ENCODE measurements around the gene CYP26B1. TPM values are rescaled to one million over a fixed set of nuclear protein-coding genes. Genes with fewer than 3 reads are reported as not detected.
A peak's percentile ranks its signal among the peaks of the same experiment; 100 is the strongest.

CYP26B1 gene
- total and polyA plus RNA-seq, 2 of the 8 experiments (the other 6 are each of a cell fraction or from before 2014, with no cell fraction given) = 0.06 to 0.69 TPM

DNA sequence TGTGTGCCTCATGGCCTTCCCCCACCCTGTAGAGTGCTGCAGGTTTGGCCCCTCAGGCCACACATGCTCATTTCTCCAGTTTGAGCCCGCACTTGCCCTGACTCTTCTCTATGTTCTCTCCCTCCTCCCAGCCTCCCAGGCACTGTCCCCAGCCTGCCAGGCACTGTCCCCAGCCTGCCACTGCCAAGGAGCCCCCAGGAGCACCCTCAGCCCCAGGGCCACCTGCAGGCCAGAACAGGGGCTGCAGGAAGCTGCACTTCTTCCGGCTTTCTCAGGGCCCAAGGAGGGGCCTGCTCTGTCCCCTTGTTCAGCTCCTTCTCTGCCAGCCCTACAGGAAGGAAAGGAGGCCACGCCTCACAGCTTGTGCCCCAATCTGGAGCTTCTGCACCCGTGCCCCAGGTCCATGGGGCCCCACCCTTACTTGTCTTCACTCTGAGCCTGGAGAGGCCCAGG lies 31.6 kb downstream of the CYP26B1 start:
- Histone ChIP-seq H3K9ac (replicated peaks in 1 of 4; ENCODE audit: extremely low read depth in 1 of 4, low read depth in 3 of 4, low read length in 3 of 4) (no peak overlapping the region), H3K79me2 (ENCODE audit: control insufficient read depth in 1 of 2, insufficient read depth in 2 of 2, low read length in 2 of 2) (no peaks in the 10 kb centered on the region), H2BK120ac (replicated peaks; ENCODE audit: low read depth, low read length) (no peak overlapping the region), H4K20me1 (replicated peaks in 1 of 2; ENCODE audit: control insufficient read depth in 1 of 2, insufficient read depth in 2 of 2, low read length in 2 of 2) (no peaks in the 10 kb centered on the region), H3K14ac (ENCODE audit: insufficient read length) (no peak overlapping the region), H2BK5ac (ENCODE audit: low read depth, low read length) (no peak overlapping the region), H2BK15ac (ENCODE audit: low read length) (no peak overlapping the region), H3K56ac (replicated peaks; ENCODE audit: insufficient read length, low read depth, low read length) (no peak overlapping the region), H3K23me2 (ENCODE audit: low read depth, low read length) (no peaks in the 10 kb centered on the region), H4K5ac (ENCODE audit: insufficient read length, low read depth, low read length) (no peak overlapping the region), H2AFZ (ENCODE audit: low read length) (no peak overlapping the region), H4K8ac (ENCODE audit: extremely low read depth, insufficient read depth, low read length) (peak overlapping the region; percentile 82; the same call in 1 of the 2 replicates), H3K23ac (ENCODE audit: insufficient read length) (no peak overlapping the region), H3K27me3 (replicated peaks in 1 of 4; ENCODE audit: control insufficient read depth in 3 of 4, extremely low read depth in 1 of 4, insufficient read depth in 3 of 4, low read length in 3 of 4) (peaks cover 0 to 2% (median 0%) of the 10 kb centered on the region in 4 experiments; a peak in 1 of 7 replicates), H3K4me3 (ENCODE audit: extremely low read depth in 1 of 4, insufficient read depth in 2 of 4, low read depth in 3 of 4, low read length in 4 of 4) (no peak overlapping the region), H3K18ac (ENCODE audit: extremely low read depth, low read length) (no peak overlapping the region; the same call in 1 of the 2 replicates), H3K4me1 (replicated peaks in 1 of 4; ENCODE audit: control insufficient read depth in 3 of 4, insufficient read depth in 4 of 4, low read length in 3 of 4) (no peaks in the 10 kb centered on the region; a peak in 2 of 7 replicates), H3K4ac (replicated peaks; ENCODE audit: insufficient read length, low read depth, low read length) (no peak overlapping the region), H2AK5ac (ENCODE audit: low read depth, low read length) (no peak overlapping the region), H4K91ac (replicated peaks; ENCODE audit: insufficient read length, low read length) (no peak overlapping the region), H3K9me3 (ENCODE audit: insufficient read depth in 2 of 2, low read depth in 1 of 2, low read length in 1 of 2) (peaks cover 4 to 5% of the 10 kb centered on the region in 2 experiments; a peak in 1 of 4 replicates), H3K79me1 (ENCODE audit: low read depth, low read length) (no peaks in the 10 kb centered on the region), H2BK20ac (ENCODE audit: low read length) (no peak overlapping the region), H3K36me3 (ENCODE audit: control insufficient read depth in 2 of 4, insufficient read depth in 4 of 4, low read length in 3 of 4) (no peaks in the 10 kb centered on the region), H2BK12ac (ENCODE audit: low read depth, low read length) (0 out of 2 replicates have a peak overlapping the region, but pooled peaks have one; percentile 27), H3K27ac (ENCODE audit: low read depth, low read length) (no peak overlapping the region), H3K4me2 (ENCODE audit: insufficient read depth in 1 of 2, low read depth in 2 of 2, low read length in 2 of 2) (no peak overlapping the region)
- 44% methylated on average over 3 of the region's 4 CpGs; no CpG with 5 or more reads in 1 of the 2 experiments for WGBS, 2 experiments (ENCODE audit: extremely low coverage in 1 of 2, insufficient coverage in 1 of 2, insufficient read length in 1 of 2, insufficient replicate concordance in 2 of 2, low coverage in 1 of 2, low lambda C conversion rate in 2 of 2, missing lambda C conversion rate in 1 of 2)
- ChIA-PET POLR2A (ENCODE audit: partially characterized antibody) (no interaction called here), CTCF (ENCODE audit: partially characterized antibody) (interaction anchor here (0.6 to 6.6 kb wide), 38 partner anchors 9 to 557 kb away, joined by 3 to 70 read pairs (median 3); no protein-coding TSS in a partner anchor)
- peak in 1 of 2 experiments; percentile 78 for DNase-seq (ENCODE audit: low read depth in 1 of 2, low spot score in 2 of 2)
- no peak for FAIRE-seq
- TF ChIP-seq EGR1 (IDR thresholded peaks at IDR 0.05; ENCODE audit: borderline replicate concordance, low read depth, low read length) (no peak), CHD1 (IDR thresholded peaks at IDR 0.05; ENCODE audit: low read depth, low read length) (no peak), TAF1 (IDR thresholded peaks at IDR 0.05; ENCODE audit: low read depth, low read length) (no peak), SAP30 (IDR thresholded peaks at IDR 0.05; ENCODE audit: insufficient read depth, insufficient replicate concordance, low read length) (no peak), RAD21 (IDR thresholded peaks at IDR 0.05 in 1 of 2, conservative IDR thresholded peaks at IDR 0.05 in 1 of 2; ENCODE audit: low read depth in 2 of 2, low read length in 2 of 2) (peak; percentile 58 to 72), POU5F1 (IDR thresholded peaks at IDR 0.05; ENCODE audit: low read depth, low read length) (no peak), BRCA1 (IDR thresholded peaks at IDR 0.05; ENCODE audit: low read depth, low read length) (no peak), CBX8 (IDR thresholded peaks at IDR 0.05; ENCODE audit: borderline replicate concordance, low read depth, low read length) (no peak), JUND (IDR thresholded peaks at IDR 0.05; ENCODE audit: low read length) (no peak), KDM5A (IDR thresholded peaks at IDR 0.05; ENCODE audit: low read length) (no peak), ZNF274 (IDR thresholded peaks at IDR 0.05; ENCODE audit: borderline replicate concordance, extremely low read depth, low read length) (no peak)

Data from H1 (cell line).